ENCODE measurements around the gene HOXB3.

Gene HOXB3

GRCh38 chr17:48596000-48596734, 6.1 kb upstream of the HOXB3 start:
- no peak overlapping the region for H3K4me3 ChIP-seq (ENCODE audit: low read length)
- DNase-seq (ENCODE audit: low read depth) = no peak
- no peak for TF ChIP-seq CTCF (IDR thresholded peaks at IDR 0.05; ENCODE audit: insufficient read depth, low read depth, low read length, missing control alignments)

GRCh38 chr17:48595278-48595999, 5.4 kb upstream of the HOXB3 start:
- no peak for TF ChIP-seq CTCF (IDR thresholded peaks at IDR 0.05; ENCODE audit: insufficient read depth, low read depth, low read length, missing control alignments)
- DNase-seq (ENCODE audit: low read depth) = no peak
- H3K4me3 ChIP-seq (ENCODE audit: low read length) = no peak overlapping the region

- H3K4me3 ChIP-seq (ENCODE audit: low read length) = no peak overlapping the region
These were observed 4.7 kb upstream of the HOXB3 start for GRCh38 chr17:48594538-48595277.

GRCh38 chr17:48593840-48594537, 3.9 kb upstream of the HOXB3 start:
- DNase-seq (ENCODE audit: low read depth) = peak; percentile 68
- no peak overlapping the region for H3K4me3 ChIP-seq (ENCODE audit: low read length)
- TF ChIP-seq CTCF (IDR thresholded peaks at IDR 0.05; ENCODE audit: insufficient read depth, low read depth, low read length, missing control alignments) = peak; percentile 71

More at GRCh38 chr17:48594538-48595277, 4.7 kb upstream of the HOXB3 start:
- no peak for DNase-seq (ENCODE audit: low read depth)
- TF ChIP-seq CTCF (IDR thresholded peaks at IDR 0.05; ENCODE audit: insufficient read depth, low read depth, low read length, missing control alignments) = no peak

GRCh38 chr17:48593126-48593829, 3.2 kb upstream of the HOXB3 start, which contains the start of gene HOXB5:
Gene HOXB5 (minus strand): TSS chr17:48593779. CDS start chr17:48593682, 97 bp downstream.
- no peak for TF ChIP-seq CTCF (IDR thresholded peaks at IDR 0.05; ENCODE audit: insufficient read depth, low read depth, low read length, missing control alignments)
- DNase-seq (ENCODE audit: low read depth) = no peak
- H3K4me3 ChIP-seq (ENCODE audit: low read length) = no peak within 1 kb of the TSS

GRCh38 chr17:48592577-48592976, 2.5 kb upstream of the HOXB3 start:
- DNase-seq (ENCODE audit: low read depth) = no peak
- no peak for TF ChIP-seq CTCF (IDR thresholded peaks at IDR 0.05; ENCODE audit: insufficient read depth, low read depth, low read length, missing control alignments)
- no peak overlapping the region for H3K4me3 ChIP-seq (ENCODE audit: low read length)

Measured in epithelial cell of esophagus (primary cell).